Natural killer cell treated with Interleukin-12 subunit alpha and Interleukin-12 subunit beta and Interleukin-15 and Interleukin-18, amount 100 ng/mL, for 72 hours (primary cell): Measurements from ENCODE around the gene TTC38. TPM values are rescaled to one million over a fixed set of nuclear protein-coding genes. Genes with fewer than 3 reads are reported as not detected.

Experiments
- ATAC-seq, 2 donors: fragments of 150-1000 bp; cut with Tn5 transposase in 1 of 2; sonication (Bioruptor Pico), chemical (Tn5 transposase) in 1 of 2; 2 replicates each; pipeline ENCODE4 v1.10.0; 2021
- DNase-seq: peaks from one replicate; pipeline ENCODE4 v3.0.0; 2022; ENCODE audit warnings: low spot score
- H3K27ac Mint-ChIP-seq, 2 donors: 1 replicate in 1 of 2; 2 replicates in 1 of 2; pipeline ENCODE4 v1.8.0; 2022; ENCODE audit warnings: mixed read lengths in 2 of 2, mild to moderate bottlenecking in 1 of 2, moderate library complexity in 1 of 2
- H3K27me3 Mint-ChIP-seq, 2 donors: 1 replicate in 1 of 2; 2 replicates in 1 of 2; pipeline ENCODE4 v1.8.0; 2022; ENCODE audit warnings: mixed read lengths in 2 of 2
- H3K36me3 Mint-ChIP-seq: one replicate; pipeline ENCODE4 v1.8.0; 2022; ENCODE audit warnings: mixed read lengths
- H3K4me1 Mint-ChIP-seq, 2 donors: 1 replicate in 1 of 2; 2 replicates in 1 of 2; pipeline ENCODE4 v1.8.0; 2022; ENCODE audit warnings: low read depth in 2 of 2, mixed read lengths in 2 of 2, mild to moderate bottlenecking in 1 of 2
- H3K4me3 Mint-ChIP-seq: one replicate; pipeline ENCODE4 v1.8.0; 2022; ENCODE audit warnings: mixed read lengths
- H3K9me3 Mint-ChIP-seq: 2 replicates; pipeline ENCODE4 v1.8.0; 2022; ENCODE audit warnings: mixed read lengths
- total RNA-seq, 2 donors: library from RNA; stranded (reverse); gene quantifications; one replicate each; pipeline ENCODE4 v1.2.3, GENCODE V29; 2022

The TTC38 gene
- total RNA-seq, 2 donors from 2014 or later = 63.7 to 64.2 TPM

DNA sequence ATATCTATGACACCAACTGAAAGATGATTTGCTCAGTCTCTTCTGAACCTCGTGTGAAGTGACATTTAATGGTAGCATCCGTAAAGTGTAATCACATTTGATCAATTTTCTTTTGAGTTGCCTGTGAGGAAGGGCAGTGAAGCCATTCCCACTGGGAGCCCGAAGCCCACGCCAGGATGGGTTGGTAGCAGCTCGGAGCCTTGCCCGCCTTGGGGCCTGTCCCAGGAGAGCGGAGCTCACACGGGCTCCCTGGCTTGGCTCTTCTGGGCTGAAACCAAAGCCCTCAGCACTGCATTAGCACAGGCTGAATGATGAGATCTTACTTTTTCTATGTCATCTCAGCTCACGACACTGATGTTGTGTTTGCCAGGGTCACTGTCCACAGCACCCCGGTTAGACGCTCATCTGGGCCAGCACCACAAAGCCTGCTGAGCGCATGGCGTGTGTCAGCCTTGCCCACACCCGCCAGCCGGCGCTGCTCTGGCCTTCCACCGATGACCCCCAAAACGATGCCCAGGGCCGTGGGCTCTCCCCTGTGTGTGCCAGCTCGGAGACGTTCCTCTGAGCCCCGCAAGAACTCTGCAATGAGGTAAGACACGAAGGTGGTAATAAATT lies 58.4 kb downstream of the TTC38 start:
- Mint-ChIP-seq H3K4me3 (no peak overlapping the region), H3K4me1 (no peaks in the 10 kb centered on the region), H3K27ac (no peak overlapping the region), H3K9me3 (no peaks in the 10 kb centered on the region), H3K36me3 (no peaks in the 10 kb centered on the region), H3K27me3 (no peaks in the 10 kb centered on the region)
- ATAC-seq (no peak), DNase-seq (no peak)

GRCh38 chr22:46327691-46328465 lies 60.1 kb downstream of the TTC38 start:
- no peaks in the 10 kb centered on the region for H3K4me1 Mint-ChIP-seq
- H3K4me3 Mint-ChIP-seq = no peak overlapping the region
- DNase-seq = no peak
- H3K9me3 Mint-ChIP-seq = no peaks in the 10 kb centered on the region
- no peaks in the 10 kb centered on the region for H3K36me3 Mint-ChIP-seq
- no peaks in the 10 kb centered on the region for H3K27me3 Mint-ChIP-seq
- H3K27ac Mint-ChIP-seq = no peak overlapping the region
- no peak for ATAC-seq

- no peak for ATAC-seq
- Mint-ChIP-seq H3K9me3 (no peaks in the 10 kb centered on the region), H3K27ac (no peak overlapping the region), H3K36me3 (no peaks in the 10 kb centered on the region), H3K4me3 (no peak overlapping the region), H3K4me1 (no peaks in the 10 kb centered on the region), H3K27me3 (no peaks in the 10 kb centered on the region)
- DNase-seq = no peak
Measured at GRCh38 chr22:46328797-46329196, 61.0 kb downstream of the TTC38 start.

GRCh38 chr22:46329616-46330015 lies 61.8 kb downstream of the TTC38 start:
- H3K4me3 Mint-ChIP-seq = no peak overlapping the region
- no peaks in the 10 kb centered on the region for H3K27me3 Mint-ChIP-seq
- H3K27ac Mint-ChIP-seq = no peak overlapping the region
- no peak for DNase-seq
- no peak for ATAC-seq
- H3K36me3 Mint-ChIP-seq = no peaks in the 10 kb centered on the region
- H3K9me3 Mint-ChIP-seq = no peaks in the 10 kb centered on the region
- peaks cover 0 to 5% of the 10 kb centered on the region in 2 donors for H3K4me1 Mint-ChIP-seq

GRCh38 chr22:46330426-46330825 lies 62.6 kb downstream of the TTC38 start:
- H3K4me3 Mint-ChIP-seq = no peak overlapping the region
- no peaks in the 10 kb centered on the region for H3K9me3 Mint-ChIP-seq
- no peaks in the 10 kb centered on the region for H3K36me3 Mint-ChIP-seq
- no peak for ATAC-seq
- H3K27me3 Mint-ChIP-seq = no peaks in the 10 kb centered on the region
- DNase-seq = no peak
- H3K27ac Mint-ChIP-seq = no peak overlapping the region
- peaks cover 0 to 9% of the 10 kb centered on the region in 2 donors for H3K4me1 Mint-ChIP-seq

DNA sequence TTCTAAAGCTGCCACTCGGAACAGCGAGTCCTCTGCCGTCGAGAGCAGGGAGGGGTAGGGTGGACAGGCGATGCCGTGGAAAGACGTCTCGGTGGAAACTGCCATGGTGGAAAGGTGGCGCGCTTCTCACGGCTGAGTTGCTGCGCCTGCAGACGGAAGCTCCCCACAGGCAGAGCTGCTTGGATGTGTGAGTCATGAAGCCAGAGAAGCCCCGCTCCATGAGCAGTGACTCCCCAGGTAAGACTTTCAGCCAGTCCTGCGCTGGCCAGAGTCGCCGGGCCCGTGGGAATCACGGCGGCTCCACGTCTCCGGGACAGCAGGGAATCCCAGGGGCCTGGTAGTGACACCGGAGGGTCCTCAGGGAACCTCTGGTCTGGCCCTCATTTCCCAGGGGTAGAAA lies 63.7 kb downstream of the TTC38 start:
- H3K36me3 Mint-ChIP-seq = no peaks in the 10 kb centered on the region
- H3K27ac Mint-ChIP-seq = no peak overlapping the region
- H3K27me3 Mint-ChIP-seq = no peaks in the 10 kb centered on the region
- no peak overlapping the region for H3K4me3 Mint-ChIP-seq
- no peak for ATAC-seq
- H3K9me3 Mint-ChIP-seq = no peaks in the 10 kb centered on the region
- peaks cover 4 to 12% of the 10 kb centered on the region in 2 donors for H3K4me1 Mint-ChIP-seq
- no peak for DNase-seq

- H3K4me3 Mint-ChIP-seq = peak within 1 kb of the TSS; percentile 86
- H3K4me1 Mint-ChIP-seq = peaks cover 30 to 35% of the 10 kb centered on the region in 2 donors
- H3K27me3 Mint-ChIP-seq = no peaks in the 10 kb centered on the region
- no peaks in the 10 kb centered on the region for H3K9me3 Mint-ChIP-seq
- H3K27ac Mint-ChIP-seq = peak within 1 kb of the TSS; percentile 80 to 96
- H3K36me3 Mint-ChIP-seq = peaks cover 16% of the 10 kb centered on the region
- peak; percentile 92 for DNase-seq
- peak; percentile 95 to 96 for ATAC-seq
Measured at GRCh38 chr22:46335201-46336118, 67.7 kb downstream of the TTC38 start, which contains the start of gene TRMU. TRMU (plus strand) TSS chr22:46335714; CDS start chr22:46335765, 51 bp downstream.

DNA sequence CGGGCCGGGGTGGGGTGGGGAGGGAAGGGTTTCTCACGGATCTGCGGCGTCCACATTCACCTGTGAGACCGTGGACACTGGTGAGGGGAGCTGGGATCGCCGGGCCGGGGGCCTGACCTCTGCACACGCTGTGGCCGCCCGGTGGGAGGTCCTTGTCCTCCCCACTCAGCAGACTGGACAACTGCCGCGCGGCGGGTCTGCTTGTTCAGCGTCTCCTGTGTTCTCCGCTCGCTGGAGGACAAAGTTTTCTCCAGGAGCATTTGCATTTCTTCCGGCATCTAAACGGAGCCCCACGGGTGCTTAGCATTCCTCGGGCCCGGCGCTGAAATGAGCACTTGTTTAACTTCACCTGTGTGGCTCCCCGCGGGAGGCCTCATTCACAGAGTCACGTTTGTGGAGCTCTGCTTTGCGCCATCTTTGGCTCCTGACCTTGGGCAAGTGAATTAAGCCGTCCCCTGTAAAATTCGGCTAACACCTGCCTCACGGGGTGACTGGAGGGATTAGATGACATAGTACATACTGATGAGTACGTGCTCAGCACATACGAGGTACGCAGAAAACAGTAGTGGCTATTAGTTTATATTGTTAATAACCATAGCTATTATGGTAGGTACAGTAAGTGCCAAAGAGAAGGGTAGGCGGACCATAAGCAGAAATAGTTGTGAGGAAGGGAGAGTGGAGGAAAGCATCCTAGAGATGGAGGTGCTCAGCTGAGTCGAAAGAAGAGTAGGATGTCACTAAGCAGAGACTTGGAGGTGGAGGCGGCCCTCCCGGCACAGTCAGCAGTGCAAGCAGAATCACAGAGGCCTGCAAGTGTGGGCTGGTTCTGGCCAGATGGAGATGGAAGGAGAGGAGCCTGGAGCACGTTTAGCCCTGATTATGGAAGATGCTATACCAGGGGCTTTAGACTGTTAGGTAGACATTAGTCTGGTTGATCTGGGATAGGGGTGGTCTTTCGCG lies 68.6 kb downstream of the TTC38 start:
- H3K36me3 Mint-ChIP-seq = peaks cover 16% of the 10 kb centered on the region
- peak overlapping the region; percentile 86 for H3K4me3 Mint-ChIP-seq

DNA sequence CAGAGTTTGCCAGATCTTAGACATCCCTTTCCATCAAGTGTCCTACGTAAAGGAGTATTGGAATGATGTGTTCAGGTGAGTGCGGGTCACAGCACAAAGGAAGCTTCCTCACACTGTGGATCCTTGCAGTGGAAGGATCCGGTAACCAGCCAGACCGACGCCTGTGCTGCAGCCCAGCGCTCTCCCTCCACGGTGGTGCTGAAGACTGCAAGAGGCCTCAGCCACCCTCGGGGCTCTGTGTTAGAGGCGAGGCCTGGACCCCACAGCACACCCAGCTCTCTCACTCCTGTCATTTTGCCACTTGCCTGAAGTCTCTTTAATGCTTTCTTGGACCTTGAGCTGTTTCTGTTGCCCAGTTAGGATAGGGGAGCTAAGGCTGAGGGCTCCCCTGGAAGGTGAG lies 70.1 kb downstream of the TTC38 start:
- Mint-ChIP-seq H3K27ac (no peak overlapping the region), H3K4me1 (peaks cover 30 to 35% of the 10 kb centered on the region in 2 donors), H3K9me3 (no peaks in the 10 kb centered on the region), H3K4me3 (no peak overlapping the region), H3K27me3 (no peaks in the 10 kb centered on the region), H3K36me3 (peaks cover 16% of the 10 kb centered on the region)
- ATAC-seq (no peak), DNase-seq (no peak)

More for the DNA sequence above, 68.6 kb downstream of the TTC38 start:
- Mint-ChIP-seq H3K27ac (peak overlapping the region; percentile 80 to 96), H3K27me3 (no peaks in the 10 kb centered on the region), H3K9me3 (no peaks in the 10 kb centered on the region), H3K4me1 (peaks cover 30 to 35% of the 10 kb centered on the region in 2 donors)
- ATAC-seq = peak; percentile 22 to 29
- no peak for DNase-seq

GRCh38 chr22:46338636-46339035 lies 70.8 kb downstream of the TTC38 start:
- DNase-seq = no peak
- Mint-ChIP-seq H3K9me3 (no peaks in the 10 kb centered on the region), H3K27ac (no peak overlapping the region), H3K36me3 (peaks cover 18% of the 10 kb centered on the region), H3K4me3 (no peak overlapping the region), H3K27me3 (no peaks in the 10 kb centered on the region), H3K4me1 (peaks cover 30 to 35% of the 10 kb centered on the region in 2 donors)
- ATAC-seq = no peak

GRCh38 chr22:46339956-46340355 lies 72.1 kb downstream of the TTC38 start:
- Mint-ChIP-seq H3K4me1 (peaks cover 26 to 35% of the 10 kb centered on the region in 2 donors), H3K9me3 (no peaks in the 10 kb centered on the region), H3K4me3 (no peak overlapping the region), H3K36me3 (peaks cover 25% of the 10 kb centered on the region), H3K27me3 (no peaks in the 10 kb centered on the region), H3K27ac (no peak overlapping the region)
- no peak for ATAC-seq
- DNase-seq = no peak

DNA sequence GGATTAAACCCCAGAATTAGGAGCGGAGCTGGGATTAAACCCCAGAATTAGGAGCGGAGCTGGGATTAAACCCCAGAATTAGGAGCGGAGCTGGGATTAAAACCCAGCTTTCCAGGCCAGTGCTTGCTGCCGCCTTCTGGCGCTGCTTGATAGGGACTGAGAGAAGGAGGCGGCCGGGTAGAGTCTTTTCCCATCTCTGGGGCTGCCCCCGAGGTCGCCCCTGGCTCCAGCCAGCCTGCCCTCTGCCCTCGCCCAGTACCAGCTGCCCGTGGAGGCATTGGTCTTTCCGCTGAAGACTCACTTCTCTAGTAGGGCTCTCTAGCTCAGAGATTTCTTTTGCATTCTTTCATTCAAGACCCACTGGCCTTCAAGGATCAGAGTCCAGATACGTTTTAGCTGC lies 72.9 kb downstream of the TTC38 start:
- H3K27me3 Mint-ChIP-seq = no peaks in the 10 kb centered on the region
- ATAC-seq = no peak

More for the DNA sequence above, 72.9 kb downstream of the TTC38 start:
- H3K4me1 Mint-ChIP-seq = peaks cover 24 to 35% of the 10 kb centered on the region in 2 donors
- peaks cover 25% of the 10 kb centered on the region for H3K36me3 Mint-ChIP-seq
- H3K4me3 Mint-ChIP-seq = no peak overlapping the region
- no peaks in the 10 kb centered on the region for H3K9me3 Mint-ChIP-seq
- H3K27ac Mint-ChIP-seq = no peak overlapping the region
- no peak for DNase-seq
